Body of pancreas (tissue), 4 donors: ENCODE measurements around the gene DLGAP1.

ENCODE experiments used
- POLR2A ChIP-seq, 3 donors: fragments of 450-650 bp; IDR thresholded peaks; one replicate each; pipeline ENCODE4 v1.6.1; 2016; ENCODE audit warnings: antibody characterized with exemption in 3 of 3, mild to moderate bottlenecking in 2 of 3
- TF ChIP-seq, protein P1 (sequence below), 7 experiments: fragments of 450-650 bp in 4 of 7; fragments of 200-600 bp in 3 of 7; sonication (generic) in 3 of 7; IDR thresholded peaks; one replicate each; pipeline ENCODE4 v1.5.1; 2016 to 2019; ENCODE audit warnings: antibody characterized with exemption in 7 of 7

GRCh38 chr18:3572761-3573160, 882.3 kb downstream of the DLGAP1 start:
- TF ChIP-seq, protein P1, sequence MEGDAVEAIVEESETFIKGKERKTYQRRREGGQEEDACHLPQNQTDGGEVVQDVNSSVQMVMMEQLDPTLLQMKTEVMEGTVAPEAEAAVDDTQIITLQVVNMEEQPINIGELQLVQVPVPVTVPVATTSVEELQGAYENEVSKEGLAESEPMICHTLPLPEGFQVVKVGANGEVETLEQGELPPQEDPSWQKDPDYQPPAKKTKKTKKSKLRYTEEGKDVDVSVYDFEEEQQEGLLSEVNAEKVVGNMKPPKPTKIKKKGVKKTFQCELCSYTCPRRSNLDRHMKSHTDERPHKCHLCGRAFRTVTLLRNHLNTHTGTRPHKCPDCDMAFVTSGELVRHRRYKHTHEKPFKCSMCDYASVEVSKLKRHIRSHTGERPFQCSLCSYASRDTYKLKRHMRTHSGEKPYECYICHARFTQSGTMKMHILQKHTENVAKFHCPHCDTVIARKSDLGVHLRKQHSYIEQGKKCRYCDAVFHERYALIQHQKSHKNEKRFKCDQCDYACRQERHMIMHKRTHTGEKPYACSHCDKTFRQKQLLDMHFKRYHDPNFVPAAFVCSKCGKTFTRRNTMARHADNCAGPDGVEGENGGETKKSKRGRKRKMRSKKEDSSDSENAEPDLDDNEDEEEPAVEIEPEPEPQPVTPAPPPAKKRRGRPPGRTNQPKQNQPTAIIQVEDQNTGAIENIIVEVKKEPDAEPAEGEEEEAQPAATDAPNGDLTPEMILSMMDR (IDR thresholded peaks at IDR 0.05) = no peak
- no peak for TF ChIP-seq POLR2A (IDR thresholded peaks at IDR 0.05)
